Fibroblast of pulmonary artery (primary cell): ENCODE measurements around the gene PGRMC2.

ENCODE experiments used
- DNase-seq: peaks from one replicate; pipeline ENCODE4 v3.0.0-alpha.2; 2010; ENCODE audit warnings: low read depth
- H3K4me3 ChIP-seq: replicated peaks from 2 replicates; pipeline ENCODE4 v1.5.1; 2011; ENCODE audit warnings: low read depth, mild to moderate bottlenecking, control low read depth, low read length, moderate library complexity
- CTCF ChIP-seq: IDR thresholded peaks from 2 replicates; pipeline ENCODE4 v1.5.1; 2011; ENCODE audit warnings: mild to moderate bottlenecking, control low read depth, low read length, inconsistent platforms; ENCODE audit errors: missing control alignments

PGRMC2 gene

GRCh38 chr4:128227991-128228571, 59.5 kb downstream of the PGRMC2 start:
- DNase-seq, result no peak
- no peak for TF ChIP-seq CTCF
- H3K4me3 ChIP-seq, result no peak overlapping the region

GRCh38 chr4:128225148-128225547, 62.5 kb downstream of the PGRMC2 start:
- H3K4me3 ChIP-seq, result no peak overlapping the region
- peak; percentile 71 for DNase-seq
- TF ChIP-seq CTCF, result no peak

GRCh38 chr4:128221586-128221985, 66.0 kb downstream of the PGRMC2 start:
- no peak for TF ChIP-seq CTCF
- DNase-seq, result no peak
- no peak overlapping the region for H3K4me3 ChIP-seq

- no peak overlapping the region for H3K4me3 ChIP-seq
- peak; percentile 73 for DNase-seq
- TF ChIP-seq CTCF, result peak; percentile 36
Measured at GRCh38 chr4:128220286-128221235, 67.1 kb downstream of the PGRMC2 start.
